ENCODE data around the gene TRAF3IP3.

The TRAF3IP3 gene

GRCh38 chr1:209769171-209769904 lies 13.5 kb downstream of the TRAF3IP3 start:
- in situ Hi-C loops (cut with MboI; ENCODE audit: low sequenced_read_pairs, unreplicated experiment): no loop called here
- TF ChIP-seq CTCF (IDR thresholded peaks at IDR 0.05; ENCODE audit: borderline replicate concordance, control extremely low read depth, extremely low read depth, insufficient read depth, missing control alignments): no peak
- DNase-seq (ENCODE audit: low spot score): peak; percentile 79

- in situ Hi-C loops (cut with MboI; ENCODE audit: low sequenced_read_pairs, unreplicated experiment): no loop called here
- TF ChIP-seq CTCF (IDR thresholded peaks at IDR 0.05; ENCODE audit: borderline replicate concordance, control extremely low read depth, extremely low read depth, insufficient read depth, missing control alignments): no peak
- no peak for DNase-seq (ENCODE audit: low spot score)
Measured at GRCh38 chr1:209769971-209770370, 14.1 kb downstream of the TRAF3IP3 start.

- DNase-seq (ENCODE audit: low spot score): no peak
- in situ Hi-C loops (cut with MboI; ENCODE audit: low sequenced_read_pairs, unreplicated experiment): no loop called here
Measured at GRCh38 chr1:209770636-209771415, 15.0 kb downstream of the TRAF3IP3 start.

GRCh38 chr1:209772126-209772525 lies 16.3 kb downstream of the TRAF3IP3 start:
- in situ Hi-C loops (cut with MboI; ENCODE audit: low sequenced_read_pairs, unreplicated experiment): no loop called here
- no peak for TF ChIP-seq CTCF (IDR thresholded peaks at IDR 0.05; ENCODE audit: borderline replicate concordance, control extremely low read depth, extremely low read depth, insufficient read depth, missing control alignments)
- no peak for DNase-seq (ENCODE audit: low spot score)

More at GRCh38 chr1:209770636-209771415, 15.0 kb downstream of the TRAF3IP3 start:
- TF ChIP-seq CTCF (IDR thresholded peaks at IDR 0.05; ENCODE audit: borderline replicate concordance, control extremely low read depth, extremely low read depth, insufficient read depth, missing control alignments): no peak

- no peak for TF ChIP-seq CTCF (IDR thresholded peaks at IDR 0.05; ENCODE audit: borderline replicate concordance, control extremely low read depth, extremely low read depth, insufficient read depth, missing control alignments)
- no peak for DNase-seq (ENCODE audit: low spot score)
- in situ Hi-C loops (cut with MboI; ENCODE audit: low sequenced_read_pairs, unreplicated experiment): no loop called here
Measured at GRCh38 chr1:209774592-209774991, 18.7 kb downstream of the TRAF3IP3 start.

GRCh38 chr1:209775678-209776077 lies 19.8 kb downstream of the TRAF3IP3 start:
- TF ChIP-seq CTCF (IDR thresholded peaks at IDR 0.05; ENCODE audit: borderline replicate concordance, control extremely low read depth, extremely low read depth, insufficient read depth, missing control alignments): no peak
- in situ Hi-C loops (cut with MboI; ENCODE audit: low sequenced_read_pairs, unreplicated experiment): no loop called here
- no peak for DNase-seq (ENCODE audit: low spot score)

Measured in GM13976 (cell line).